Choroid plexus epithelial cell (primary cell): Measurements from ENCODE around the gene KCTD1.
A peak's percentile ranks its signal among the peaks of the same experiment; 100 is the strongest.

ENCODE experiments used
- DNase-seq: peaks from one replicate; pipeline ENCODE4 v3.0.0-alpha.2; 2010; ENCODE audit warnings: low read depth
- H3K4me3 ChIP-seq: 2 replicates; pipeline ENCODE4 v1.5.1; 2011; ENCODE audit warnings: low read depth, mild to moderate bottlenecking, control low read depth, low read length, moderate library complexity
- TF ChIP-seq, protein P1 (sequence below): conservative IDR thresholded peaks from 2 replicates; pipeline ENCODE4 v1.5.1; 2011; ENCODE audit warnings: low read depth, mild to moderate bottlenecking, control low read depth, inconsistent platforms, low read length, moderate library complexity

The KCTD1 gene

GRCh38 chr18:26409091-26409490 is 139.3 kb downstream of the KCTD1 start:
- no peak for DNase-seq
- no peak overlapping the region for H3K4me3 ChIP-seq
- TF ChIP-seq, protein P1, sequence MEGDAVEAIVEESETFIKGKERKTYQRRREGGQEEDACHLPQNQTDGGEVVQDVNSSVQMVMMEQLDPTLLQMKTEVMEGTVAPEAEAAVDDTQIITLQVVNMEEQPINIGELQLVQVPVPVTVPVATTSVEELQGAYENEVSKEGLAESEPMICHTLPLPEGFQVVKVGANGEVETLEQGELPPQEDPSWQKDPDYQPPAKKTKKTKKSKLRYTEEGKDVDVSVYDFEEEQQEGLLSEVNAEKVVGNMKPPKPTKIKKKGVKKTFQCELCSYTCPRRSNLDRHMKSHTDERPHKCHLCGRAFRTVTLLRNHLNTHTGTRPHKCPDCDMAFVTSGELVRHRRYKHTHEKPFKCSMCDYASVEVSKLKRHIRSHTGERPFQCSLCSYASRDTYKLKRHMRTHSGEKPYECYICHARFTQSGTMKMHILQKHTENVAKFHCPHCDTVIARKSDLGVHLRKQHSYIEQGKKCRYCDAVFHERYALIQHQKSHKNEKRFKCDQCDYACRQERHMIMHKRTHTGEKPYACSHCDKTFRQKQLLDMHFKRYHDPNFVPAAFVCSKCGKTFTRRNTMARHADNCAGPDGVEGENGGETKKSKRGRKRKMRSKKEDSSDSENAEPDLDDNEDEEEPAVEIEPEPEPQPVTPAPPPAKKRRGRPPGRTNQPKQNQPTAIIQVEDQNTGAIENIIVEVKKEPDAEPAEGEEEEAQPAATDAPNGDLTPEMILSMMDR, result no peak

DNA sequence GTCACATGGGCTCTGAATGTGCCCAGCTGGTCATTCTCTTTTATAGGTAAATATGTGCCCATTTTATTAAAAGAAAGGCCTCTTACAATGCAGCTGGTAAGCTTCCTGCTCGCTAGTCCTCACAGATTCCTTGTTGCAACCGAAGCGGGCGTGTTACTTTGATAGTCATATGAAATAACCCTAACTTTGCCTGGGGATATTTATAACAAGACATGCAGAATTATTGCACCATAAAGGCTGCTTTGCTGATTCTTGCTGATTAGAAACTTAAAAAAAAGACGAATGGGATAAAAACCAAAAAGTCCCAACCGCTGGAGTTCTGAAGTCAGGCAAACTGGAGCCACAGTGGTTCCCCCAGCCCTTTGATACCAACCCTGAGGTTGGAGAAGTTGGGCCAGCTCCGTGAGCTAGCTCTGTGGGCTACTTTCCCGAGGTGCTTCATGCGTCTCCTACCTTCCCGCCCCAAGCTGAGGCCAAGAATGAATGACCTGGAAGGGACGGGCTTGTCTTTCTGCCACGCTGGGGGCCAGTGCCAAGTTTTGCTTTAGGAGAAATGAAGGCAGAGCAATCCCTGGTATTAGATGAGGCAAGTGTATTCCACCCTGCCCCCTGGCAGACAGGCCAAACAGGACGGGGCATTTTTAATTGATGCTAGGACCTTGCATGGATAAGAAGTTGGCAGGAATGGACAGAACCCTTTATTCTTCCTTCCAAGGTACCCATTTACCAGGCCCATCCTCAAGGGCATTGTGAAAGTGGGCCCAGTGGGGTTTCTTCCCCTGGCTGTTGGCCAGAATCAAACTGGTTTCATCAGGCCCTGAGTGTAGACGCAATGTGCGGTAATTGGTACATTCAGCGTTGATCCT is 140.4 kb downstream of the KCTD1 start:
- H3K4me3 ChIP-seq, result no peak overlapping the region
- TF ChIP-seq, protein P1, result no peak
- DNase-seq, result no peak

GRCh38 chr18:26406854-26407517 is 141.4 kb downstream of the KCTD1 start:
- TF ChIP-seq, protein P1, result no peak
- no peak overlapping the region for H3K4me3 ChIP-seq
- peak; percentile 26 for DNase-seq

DNA sequence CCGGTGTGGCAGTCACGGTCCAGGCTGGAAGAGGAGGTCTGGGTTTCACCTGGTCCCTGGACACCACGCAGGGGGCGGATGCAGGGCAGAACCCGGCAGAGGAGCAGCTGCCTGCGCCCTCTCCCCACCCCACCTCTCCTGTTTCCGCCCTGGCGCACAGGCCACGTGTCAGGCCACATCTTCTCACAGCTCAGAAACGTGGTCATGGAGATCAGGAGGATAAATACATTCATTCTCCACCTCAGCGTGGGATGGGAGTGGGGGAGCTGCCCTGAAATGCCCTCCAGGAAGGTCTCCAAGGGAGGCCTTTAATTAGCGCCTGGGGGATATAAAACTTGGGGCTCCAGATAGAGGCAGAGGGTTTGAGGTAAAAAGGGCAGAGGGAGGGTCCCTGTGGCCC is 142.0 kb downstream of the KCTD1 start:
- H3K4me3 ChIP-seq, result no peak overlapping the region
- DNase-seq, result no peak
- TF ChIP-seq, protein P1, result no peak

GRCh38 chr18:26405190-26405801 is 143.1 kb downstream of the KCTD1 start:
- no peak overlapping the region for H3K4me3 ChIP-seq
- peak; percentile 53 for DNase-seq
- TF ChIP-seq, protein P1, result peak; percentile 45
